Effector memory CD8-positive, alpha-beta T cell (primary cell): Measurements from ENCODE around the gene CARD9.

Source experiments
- ATAC-seq: fragments of 150-1000 bp; cut with Tn5 transposase; replicated peaks from 2 replicates; pipeline ENCODE4 v1.10.0; 2021; ENCODE audit warnings: mild to moderate bottlenecking, moderate library complexity
- DNase-seq, 3 experiments: peaks; one replicate each; pipeline ENCODE4 v3.0.0; 2021
- H3K27ac Mint-ChIP-seq, 2 donors: one replicate each; pipeline ENCODE4 v1.8.0; 2022; ENCODE audit warnings: mild to moderate bottlenecking in 2 of 2, mixed read lengths in 2 of 2, moderate library complexity in 2 of 2
- H3K27me3 Mint-ChIP-seq, 2 donors: one replicate each; pipeline ENCODE4 v1.8.0; 2022; ENCODE audit warnings: mixed read lengths in 2 of 2
- H3K36me3 Mint-ChIP-seq: one replicate; pipeline ENCODE4 v1.8.0; 2022; ENCODE audit warnings: mild to moderate bottlenecking, moderate library complexity, mixed read lengths; ENCODE audit not compliant: insufficient read depth
- H3K4me1 Mint-ChIP-seq, 2 donors: one replicate each; pipeline ENCODE4 v1.8.0; 2022; ENCODE audit warnings: low read depth in 2 of 2, mixed read lengths in 2 of 2
- H3K4me3 Mint-ChIP-seq, 2 donors: one replicate each; pipeline ENCODE4 v1.8.0; 2022; ENCODE audit warnings: mild to moderate bottlenecking in 2 of 2, mixed read lengths in 2 of 2, moderate library complexity in 2 of 2
- H3K9me3 Mint-ChIP-seq, 2 donors: one replicate each; pipeline ENCODE4 v1.8.0; 2022; ENCODE audit warnings: mixed read lengths in 2 of 2

CARD9 gene

DNA sequence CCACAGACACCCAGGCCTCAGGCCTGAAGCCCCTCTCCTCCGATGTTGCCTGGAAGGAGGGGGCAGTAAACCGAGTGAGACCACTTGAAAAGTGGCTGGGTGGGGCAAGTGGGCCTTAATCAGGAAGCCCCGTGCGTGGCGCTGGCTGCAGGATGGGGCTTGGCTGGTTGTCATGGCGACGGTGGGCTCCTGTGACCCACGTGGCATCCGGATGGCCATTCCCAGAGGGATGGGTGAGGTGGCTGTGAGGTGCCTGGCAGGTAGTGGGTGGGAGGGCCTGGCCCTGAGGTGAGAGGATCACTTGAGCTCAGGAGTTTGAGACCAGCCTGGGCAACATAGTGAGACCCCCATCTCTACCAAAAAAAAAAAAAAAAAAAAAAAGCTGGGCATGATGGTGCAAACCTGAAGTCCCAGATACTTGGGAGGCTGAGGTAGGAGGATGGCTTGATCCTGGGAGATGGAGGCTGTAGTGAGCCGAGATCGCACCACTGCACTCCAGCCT lies 40.9 kb downstream of the CARD9 start:
- peaks cover 3% of the 10 kb centered on the region for H3K36me3 Mint-ChIP-seq
- H3K27me3 Mint-ChIP-seq: no peaks in the 10 kb centered on the region
- no peak for ATAC-seq
- DNase-seq: no peak
- H3K9me3 Mint-ChIP-seq: no peaks in the 10 kb centered on the region
- no peak overlapping the region for H3K27ac Mint-ChIP-seq
- H3K4me3 Mint-ChIP-seq: no peak overlapping the region
- peaks cover 0 to 2% of the 10 kb centered on the region in 2 donors for H3K4me1 Mint-ChIP-seq

DNA sequence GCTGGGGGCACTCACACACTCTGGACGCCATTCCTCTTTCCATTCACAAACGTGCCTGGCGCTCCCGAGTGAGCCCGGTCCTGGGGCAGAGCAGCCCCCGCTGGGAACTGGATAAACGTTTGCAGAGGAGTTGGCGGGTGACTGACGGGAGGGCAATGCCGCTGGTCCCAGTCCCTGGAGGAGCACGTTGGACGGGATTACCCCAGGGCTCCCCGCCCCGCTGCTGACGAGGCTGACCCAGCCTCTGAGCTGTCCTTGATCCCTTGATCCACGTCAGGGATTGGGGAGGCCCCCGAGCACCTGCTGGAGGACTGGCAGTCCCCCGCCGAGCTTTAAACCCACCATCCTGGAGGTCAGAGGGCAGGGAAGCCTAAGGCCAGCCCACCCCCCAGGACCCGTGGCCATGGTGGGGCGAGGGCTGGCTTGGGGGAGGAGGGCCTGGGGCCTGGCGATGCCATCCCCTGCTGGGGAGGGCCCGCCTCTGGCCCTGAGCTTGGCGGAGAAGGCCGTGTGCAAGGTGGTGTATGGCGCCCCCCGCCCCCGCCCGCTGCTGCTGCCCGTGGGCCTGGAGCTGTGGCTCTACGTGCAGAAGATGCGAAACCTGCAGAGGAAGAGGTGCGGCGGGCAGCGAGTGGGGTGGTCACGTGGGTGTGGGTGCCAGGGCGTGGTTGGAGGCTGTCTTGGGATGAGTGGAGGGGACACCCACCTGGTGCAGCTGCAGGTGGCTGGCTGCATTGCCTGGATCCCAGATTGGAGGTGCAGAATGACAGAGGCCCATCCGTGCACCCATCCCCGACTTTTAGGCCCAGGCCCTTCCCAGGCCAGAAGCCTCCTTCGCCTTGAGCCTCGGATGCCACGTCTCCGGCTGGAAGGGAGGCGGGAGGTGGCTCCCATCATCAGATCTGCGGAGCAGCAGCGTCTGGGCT lies 41.6 kb downstream of the CARD9 start:
- DNase-seq (no peak), ATAC-seq (no peak)
- no peak overlapping the region for H3K4me3 Mint-ChIP-seq
- no peaks in the 10 kb centered on the region for H3K9me3 Mint-ChIP-seq
- H3K27me3 Mint-ChIP-seq: no peaks in the 10 kb centered on the region
- no peak overlapping the region for H3K27ac Mint-ChIP-seq
- peaks cover 0 to 2% of the 10 kb centered on the region in 2 donors for H3K4me1 Mint-ChIP-seq
- peaks cover 3% of the 10 kb centered on the region for H3K36me3 Mint-ChIP-seq

GRCh38 chr9:136331030-136331429 lies 42.4 kb downstream of the CARD9 start:
- peaks cover 0 to 2% of the 10 kb centered on the region in 2 donors for H3K4me1 Mint-ChIP-seq
- H3K27ac Mint-ChIP-seq: no peak overlapping the region
- H3K36me3 Mint-ChIP-seq: peaks cover 3% of the 10 kb centered on the region
- no peaks in the 10 kb centered on the region for H3K27me3 Mint-ChIP-seq
- H3K9me3 Mint-ChIP-seq: no peaks in the 10 kb centered on the region
- ATAC-seq (no peak), DNase-seq (no peak)
- no peak overlapping the region for H3K4me3 Mint-ChIP-seq

GRCh38 chr9:136330406-136330990 lies 43.0 kb downstream of the CARD9 start:
- Mint-ChIP-seq H3K36me3 (peaks cover 3% of the 10 kb centered on the region), H3K9me3 (no peaks in the 10 kb centered on the region), H3K4me3 (no peak overlapping the region), H3K27ac (no peak overlapping the region), H3K27me3 (no peaks in the 10 kb centered on the region), H3K4me1 (peaks cover 0 to 2% of the 10 kb centered on the region in 2 donors)
- ATAC-seq: no peak
- DNase-seq: no peak

DNA sequence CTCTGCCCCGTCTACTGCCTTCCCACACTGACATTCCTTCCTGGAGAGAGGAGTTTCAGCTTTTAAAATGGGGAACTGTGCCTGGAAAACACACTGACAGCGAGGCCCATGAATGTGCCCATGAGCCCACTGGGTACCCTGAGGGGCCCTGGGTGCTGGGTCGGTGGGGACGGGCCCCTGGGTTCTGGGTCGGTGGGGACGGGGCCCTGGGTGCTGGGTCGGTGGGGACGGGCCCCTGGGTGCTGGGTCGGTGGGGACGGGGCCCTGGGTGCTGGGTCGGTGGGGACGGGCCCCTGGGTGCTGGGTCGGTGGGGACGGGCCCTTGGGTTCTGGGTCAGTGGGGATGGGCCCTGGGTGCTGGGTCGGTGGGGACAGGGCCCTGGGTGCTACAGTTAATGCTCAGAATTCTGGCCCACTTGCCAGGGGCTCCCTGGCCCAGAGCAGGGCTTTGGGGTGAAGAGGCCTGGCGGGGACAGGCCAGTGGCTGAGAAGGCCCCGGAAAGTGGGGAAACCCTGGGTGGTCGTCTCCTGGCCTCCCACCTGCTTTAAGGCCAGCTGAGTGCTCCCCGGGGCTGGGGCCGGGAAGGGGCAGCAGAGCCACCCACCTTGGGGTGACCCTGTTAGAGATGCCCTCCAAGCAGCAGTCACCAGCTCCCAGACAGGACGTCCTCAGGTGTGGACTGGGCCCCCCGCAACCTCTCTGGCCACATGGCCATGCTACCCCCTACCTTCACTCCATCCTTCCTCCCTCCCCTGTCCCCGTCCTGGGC lies 43.6 kb downstream of the CARD9 start:
- DNase-seq: no peak
- no peak overlapping the region for H3K27ac Mint-ChIP-seq
- H3K27me3 Mint-ChIP-seq: no peaks in the 10 kb centered on the region
- H3K4me3 Mint-ChIP-seq: no peak overlapping the region
- peaks cover 0 to 2% of the 10 kb centered on the region in 2 donors for H3K4me1 Mint-ChIP-seq
- peaks cover 3% of the 10 kb centered on the region for H3K36me3 Mint-ChIP-seq
- no peaks in the 10 kb centered on the region for H3K9me3 Mint-ChIP-seq
- no peak for ATAC-seq

DNA sequence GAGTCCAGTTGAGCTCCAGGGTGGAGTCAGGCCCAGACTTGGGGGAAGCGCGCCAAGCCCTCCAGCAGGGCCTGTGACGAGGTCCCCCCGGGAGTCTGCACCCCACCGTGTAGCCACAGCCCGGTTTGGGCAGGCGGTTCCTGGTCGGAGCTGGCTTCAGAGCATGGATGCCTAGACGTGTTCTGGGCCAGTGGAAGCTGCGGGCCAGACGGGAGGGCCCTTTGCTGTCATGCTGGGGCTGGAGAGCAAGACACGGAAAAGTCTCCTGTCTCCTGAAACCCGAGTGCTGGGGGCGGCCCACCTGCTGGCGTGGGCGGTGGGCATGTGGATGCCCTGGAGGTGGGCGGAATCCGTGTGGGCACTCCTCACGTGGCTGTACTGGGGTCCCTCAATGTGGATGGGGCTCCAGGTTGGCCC lies 44.2 kb downstream of the CARD9 start:
- Mint-ChIP-seq H3K9me3 (no peaks in the 10 kb centered on the region), H3K4me1 (peaks cover 0 to 2% of the 10 kb centered on the region in 2 donors), H3K27me3 (no peaks in the 10 kb centered on the region), H3K27ac (peak overlapping the region in 1 of 2 donors; percentile 63), H3K36me3 (peaks cover 3% of the 10 kb centered on the region), H3K4me3 (peak overlapping the region in 1 of 2 donors; percentile 48)
- DNase-seq (no peak), ATAC-seq (no peak)

- Mint-ChIP-seq H3K9me3 (no peaks in the 10 kb centered on the region), H3K27ac (peak overlapping the region in 1 of 2 donors; percentile 63), H3K4me1 (peaks cover 0 to 2% of the 10 kb centered on the region in 2 donors), H3K4me3 (peak overlapping the region; percentile 48 to 54), H3K27me3 (no peaks in the 10 kb centered on the region), H3K36me3 (peaks cover 3% of the 10 kb centered on the region)
- ATAC-seq (no peak), DNase-seq (no peak)
Observed at GRCh38 chr9:136328622-136329041, 44.8 kb downstream of the CARD9 start.

- peak overlapping the region in 1 of 2 donors; percentile 63 for H3K27ac Mint-ChIP-seq
- H3K4me3 Mint-ChIP-seq: peak overlapping the region in 1 of 2 donors; percentile 48
- no peak for ATAC-seq
- H3K27me3 Mint-ChIP-seq: no peaks in the 10 kb centered on the region
- no peaks in the 10 kb centered on the region for H3K9me3 Mint-ChIP-seq
- H3K36me3 Mint-ChIP-seq: peaks cover 3% of the 10 kb centered on the region
- DNase-seq: no peak
- peaks cover 0 to 4% of the 10 kb centered on the region in 2 donors for H3K4me1 Mint-ChIP-seq
Observed at GRCh38 chr9:136328011-136328621, 45.4 kb downstream of the CARD9 start.

DNA sequence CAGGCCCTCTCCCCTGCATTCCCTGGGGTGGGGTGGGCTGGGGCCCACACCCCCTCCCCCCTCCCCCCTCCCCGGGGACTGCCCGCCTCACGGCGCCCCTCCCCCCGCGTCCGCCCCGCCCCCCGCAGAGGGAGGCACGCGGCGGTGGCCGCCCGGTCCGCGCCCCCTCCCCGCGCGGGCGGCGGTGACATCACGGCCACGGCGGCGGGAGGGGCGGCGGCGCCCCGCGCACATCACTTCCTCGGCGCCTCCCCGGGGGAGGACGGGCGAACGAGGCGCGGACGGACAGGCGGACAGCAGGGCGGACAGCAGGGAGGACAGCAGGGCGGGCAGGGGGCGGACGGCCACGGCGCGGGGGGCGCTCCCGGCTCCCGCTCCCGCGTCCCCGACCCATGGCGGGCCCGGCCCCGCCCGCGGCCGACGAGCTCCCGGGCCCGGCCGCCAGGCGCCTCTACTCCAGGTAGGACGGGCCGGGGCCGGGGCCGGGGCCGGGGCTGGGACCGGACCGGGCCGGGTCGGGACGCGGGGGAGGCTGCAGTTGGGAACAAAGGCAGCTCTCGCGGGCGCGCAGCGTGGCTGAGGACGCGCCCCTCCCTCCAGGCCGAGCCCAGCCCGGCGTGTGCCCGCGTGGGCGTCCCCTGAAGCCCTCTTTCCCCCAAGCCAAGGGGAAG lies 46.0 kb downstream of the CARD9 start, which contains the start of gene GPSM1:
GPSM1 (plus strand) TSS at position 236 of the 671 bp plus-strand sequence; CDS start at position 393, 157 bp downstream.
- DNase-seq (no peak), ATAC-seq (peak; percentile 76)
- H3K9me3 Mint-ChIP-seq: no peaks in the 10 kb centered on the region
- no peaks in the 10 kb centered on the region for H3K27me3 Mint-ChIP-seq
- peaks cover 0 to 3% of the 10 kb centered on the region in 2 donors for H3K4me1 Mint-ChIP-seq
- H3K27ac Mint-ChIP-seq: peak within 1 kb of the TSS in 1 of 2 donors; percentile 63
- H3K36me3 Mint-ChIP-seq: peaks cover 3% of the 10 kb centered on the region
- peak within 1 kb of the TSS; percentile 67 to 74 for H3K4me3 Mint-ChIP-seq

DNA sequence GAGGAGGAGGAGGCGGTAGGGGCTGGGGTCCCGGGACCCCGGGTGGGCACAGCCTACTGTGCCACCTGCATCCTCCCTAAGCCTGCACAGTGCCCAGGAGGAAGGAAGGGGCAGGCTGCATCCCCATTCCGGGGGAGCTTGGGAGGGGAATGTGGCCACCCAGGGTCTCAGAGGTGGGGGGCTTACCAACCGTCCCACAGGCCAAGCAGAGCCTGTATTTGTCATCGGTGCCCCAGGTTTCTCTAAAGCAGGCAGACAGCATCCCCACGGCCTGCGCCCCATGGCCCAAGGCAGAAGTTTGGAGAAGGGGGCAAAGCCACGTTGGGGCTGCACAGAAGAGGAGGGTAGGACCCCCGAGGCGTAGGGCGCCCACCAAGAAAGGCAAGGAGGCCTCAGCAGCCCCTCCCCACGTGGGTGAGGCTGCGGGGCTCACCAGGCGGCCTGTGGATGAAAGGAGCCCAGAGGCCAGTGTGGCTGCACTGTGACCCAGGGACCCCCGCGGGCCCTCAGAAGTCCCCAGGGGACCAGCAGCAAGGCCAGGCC lies 46.6 kb downstream of the CARD9 start:
- no peak for ATAC-seq
- peak overlapping the region; percentile 67 to 74 for H3K4me3 Mint-ChIP-seq
- H3K36me3 Mint-ChIP-seq: no peaks in the 10 kb centered on the region
- no peak for DNase-seq
- H3K27me3 Mint-ChIP-seq: no peaks in the 10 kb centered on the region
- no peak overlapping the region for H3K27ac Mint-ChIP-seq
- H3K9me3 Mint-ChIP-seq: no peaks in the 10 kb centered on the region
- H3K4me1 Mint-ChIP-seq: peaks cover 0 to 3% of the 10 kb centered on the region in 2 donors

- Mint-ChIP-seq H3K9me3 (no peaks in the 10 kb centered on the region), H3K36me3 (no peaks in the 10 kb centered on the region), H3K4me1 (peaks cover 0 to 2% of the 10 kb centered on the region in 2 donors), H3K27me3 (no peaks in the 10 kb centered on the region), H3K4me3 (peak overlapping the region; percentile 67 to 74), H3K27ac (no peak overlapping the region)
- ATAC-seq: no peak
- DNase-seq: no peak
Observed at GRCh38 chr9:136326061-136326760, 47.3 kb downstream of the CARD9 start.

- ATAC-seq (no peak), DNase-seq (no peak)
- H3K4me3 Mint-ChIP-seq: no peak overlapping the region
- no peaks in the 10 kb centered on the region for H3K27me3 Mint-ChIP-seq
- peaks cover 0 to 2% of the 10 kb centered on the region in 2 donors for H3K4me1 Mint-ChIP-seq
- H3K9me3 Mint-ChIP-seq: no peaks in the 10 kb centered on the region
- H3K36me3 Mint-ChIP-seq: no peaks in the 10 kb centered on the region
- no peak overlapping the region for H3K27ac Mint-ChIP-seq
Observed at GRCh38 chr9:136325358-136325757, 48.1 kb downstream of the CARD9 start.
